ENCODE data around the gene TAX1BP3. TPM values are rescaled to one million over a fixed set of nuclear protein-coding genes. Genes with fewer than 3 reads are reported as not detected.
A peak's percentile ranks its signal among the peaks of the same experiment; 100 is the strongest.

Gene TAX1BP3
- total RNA-seq, 1 donor from 2014 or later: 238 TPM

- DNase-seq: no peak
Measured at GRCh38 chr17:3657874-3658783, 10.2 kb downstream of the TAX1BP3 start.

DNA sequence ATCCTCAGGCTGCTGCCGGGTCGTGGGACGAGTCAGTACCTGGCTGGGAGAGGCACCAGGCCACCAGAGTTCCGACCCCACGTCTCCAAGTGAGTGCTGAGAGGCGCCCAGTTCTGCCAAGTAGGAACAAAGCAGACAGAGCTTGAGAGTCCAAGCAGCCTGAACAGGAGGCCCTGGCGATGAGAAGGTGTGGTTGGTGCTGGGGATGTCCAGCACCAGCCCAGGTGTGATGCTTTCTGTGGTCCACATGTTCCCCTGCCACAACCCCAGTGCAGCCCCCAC is 10.8 kb downstream of the TAX1BP3 start:
- no peak for DNase-seq

DNA sequence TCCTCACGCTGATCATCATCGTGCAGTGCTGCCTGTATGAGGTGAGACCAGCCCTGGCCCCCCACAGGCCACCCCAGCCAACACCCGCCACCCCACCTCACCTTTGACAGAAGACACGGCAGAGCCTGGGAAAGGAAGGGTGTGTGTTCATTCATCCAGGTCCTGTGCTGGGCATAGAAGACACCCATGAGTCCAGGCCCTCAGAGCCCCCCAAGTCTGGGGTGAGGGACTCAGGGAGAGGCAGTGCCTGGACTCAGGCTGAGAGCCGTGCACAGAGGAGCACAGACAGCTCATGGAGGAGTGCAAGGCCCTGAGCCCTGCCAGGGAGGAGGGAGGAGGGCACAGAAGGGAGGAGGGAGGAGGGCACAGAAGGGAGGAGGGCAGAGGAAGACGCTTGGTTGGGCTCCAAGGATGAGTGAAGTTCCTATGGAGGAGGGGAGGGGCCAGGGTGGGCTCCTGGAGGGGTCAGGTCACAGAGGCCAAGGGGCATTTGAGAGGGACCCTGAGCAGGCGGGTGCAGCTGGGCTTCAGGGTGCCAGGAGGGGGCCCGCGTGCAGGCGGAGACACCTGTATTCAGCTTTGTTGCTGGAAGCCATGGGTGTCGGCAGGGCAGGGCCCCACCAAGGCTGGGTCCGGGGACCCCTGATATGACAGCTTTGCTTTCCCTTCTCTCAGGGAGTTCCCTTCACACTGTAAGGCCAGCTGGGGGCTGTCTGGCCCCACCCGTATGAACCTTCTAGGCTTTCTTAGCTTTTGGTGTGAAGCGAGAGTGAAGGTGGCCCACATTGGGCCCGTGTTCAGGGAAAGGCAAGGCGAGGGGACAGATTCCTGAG is 11.4 kb downstream of the TAX1BP3 start:
- DNase-seq: no peak

- DNase-seq: no peak
Measured at GRCh38 chr17:3656353-3656752, 12.0 kb downstream of the TAX1BP3 start.

GRCh38 chr17:3655766-3656165 is 12.6 kb downstream of the TAX1BP3 start:
- no peak for DNase-seq

- DNase-seq: peak; percentile 83
Measured at GRCh38 chr17:3647769-3648555, 20.4 kb downstream of the TAX1BP3 start.

GRCh38 chr17:3647251-3647650 is 21.1 kb downstream of the TAX1BP3 start:
- DNase-seq: no peak

GRCh38 chr17:3645310-3645709 is 23.1 kb downstream of the TAX1BP3 start:
- no peak for DNase-seq

- DNase-seq: no peak
Measured at GRCh38 chr17:3643889-3644349, 24.5 kb downstream of the TAX1BP3 start.

DNA sequence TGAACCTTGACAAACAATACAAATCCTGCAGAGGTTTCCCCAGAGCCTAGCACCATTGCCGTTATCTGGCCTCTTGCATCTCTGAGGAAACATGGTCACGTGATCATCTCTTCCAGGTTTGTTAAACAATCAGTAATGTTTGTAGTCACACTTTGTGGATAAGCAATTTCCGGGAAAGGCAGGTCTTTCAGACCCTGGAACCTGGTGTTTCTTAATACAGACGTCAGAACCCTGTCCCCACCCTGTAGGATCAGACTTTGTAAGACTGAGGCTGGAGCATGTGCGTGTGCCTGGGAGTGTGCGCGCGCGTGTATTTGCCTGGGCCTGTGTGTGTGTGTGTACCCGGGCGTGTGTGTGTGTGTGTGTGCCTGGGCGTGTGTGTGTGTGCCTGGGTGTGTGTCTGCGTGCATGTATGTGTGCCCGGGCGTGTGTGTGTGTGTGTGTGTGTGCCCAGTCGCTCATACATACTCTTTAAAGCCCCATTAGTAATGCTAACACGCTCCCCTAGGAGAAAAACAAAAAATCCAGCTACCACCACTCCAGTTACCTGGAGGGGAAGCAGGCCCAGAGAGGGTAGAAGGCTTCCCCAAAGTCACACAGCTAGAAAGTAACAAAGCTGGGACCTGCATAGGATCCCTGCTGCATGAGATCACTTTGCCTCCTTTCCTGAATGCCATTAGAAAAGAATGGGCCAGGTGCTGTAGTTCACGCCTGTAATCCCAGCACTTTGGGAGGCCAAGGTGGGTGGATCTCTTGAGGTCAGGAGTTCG is 26.5 kb downstream of the TAX1BP3 start:
- DNase-seq: no peak

DNA sequence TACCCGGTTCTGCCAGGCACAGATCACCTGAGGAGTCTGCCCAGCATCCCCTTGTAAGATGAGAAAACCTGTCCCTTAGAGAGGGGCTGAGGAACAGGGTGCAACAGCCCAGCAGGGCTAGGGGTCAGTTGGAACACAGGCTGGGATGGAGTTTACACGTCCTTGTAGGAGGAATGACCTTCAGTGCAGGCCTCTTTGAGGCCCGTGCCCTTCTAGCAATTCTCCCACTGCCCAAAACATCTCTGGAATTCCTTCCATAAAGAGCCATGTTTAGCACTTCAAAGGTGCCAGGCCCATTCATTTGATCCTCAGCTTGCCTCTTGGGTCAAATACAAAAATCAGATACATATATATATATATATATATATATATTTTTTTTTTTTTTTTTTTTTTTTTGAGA is 27.4 kb downstream of the TAX1BP3 start:
- DNase-seq: no peak

DNA sequence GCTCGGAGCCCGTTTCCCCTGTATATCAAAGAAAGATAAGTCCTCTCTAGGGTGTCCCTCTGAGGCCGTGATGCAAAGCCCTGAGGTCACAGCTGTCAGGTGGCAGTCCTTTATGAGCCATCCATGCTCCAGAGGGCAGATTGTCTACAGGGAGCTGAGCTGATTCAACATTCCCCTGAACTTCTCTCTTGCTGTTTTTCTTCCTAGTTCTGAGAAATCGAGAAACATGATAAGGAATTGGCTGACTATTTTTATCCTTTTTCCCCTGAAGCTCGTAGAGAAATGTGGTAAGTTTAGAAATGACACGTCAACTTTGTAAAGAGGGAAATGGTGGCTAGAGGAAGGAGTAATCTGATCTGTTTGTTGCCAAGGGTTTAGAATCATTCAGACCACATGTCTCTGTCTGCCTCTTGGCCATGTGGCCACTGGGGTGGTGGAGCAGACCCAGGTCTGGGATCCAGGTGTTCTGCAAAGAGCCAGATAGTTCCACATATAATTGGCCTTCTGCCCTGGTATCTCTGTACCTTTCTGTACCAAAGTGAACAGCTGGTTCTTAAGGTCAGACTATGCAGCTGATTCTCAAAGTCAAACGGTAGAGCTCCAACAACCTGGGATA is 28.3 kb downstream of the TAX1BP3 start:
- no peak for DNase-seq

GRCh38 chr17:3636908-3637373 is 31.4 kb downstream of the TAX1BP3 start:
- DNase-seq: peak; percentile 34

- DNase-seq: peak; percentile 97
Measured at GRCh38 chr17:3636154-3636907, 32.0 kb downstream of the TAX1BP3 start, which contains the start of the genes CTNS and SHPK. CTNS (plus strand) TSS chr17:3636760; CDS start chr17:3640207, 3,447 bp downstream. SHPK (minus strand) TSS chr17:3636250; CDS start chr17:3636219, 31 bp downstream.

GRCh38 chr17:3635474-3636153 is 32.8 kb downstream of the TAX1BP3 start:
- peak; percentile 27 for DNase-seq

DNA sequence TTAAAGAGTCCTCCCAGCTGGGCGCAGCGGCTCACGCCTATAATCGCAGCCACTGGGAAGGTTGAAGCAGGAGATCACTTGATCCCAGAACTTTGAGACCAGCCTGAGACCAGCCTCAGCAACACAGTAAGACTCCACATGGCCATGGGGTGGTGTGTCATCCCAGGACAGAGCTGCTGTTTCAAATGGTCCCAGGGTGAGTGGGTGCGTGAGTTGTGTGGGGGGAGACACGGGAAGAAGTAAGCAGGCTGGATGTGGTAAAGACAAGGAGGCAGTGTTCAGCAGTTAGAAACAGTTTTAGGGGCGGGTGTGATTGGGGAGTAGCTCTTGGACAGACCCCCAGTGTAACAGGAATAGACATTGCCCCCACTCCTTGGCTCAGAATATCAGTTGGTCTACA is 36.1 kb downstream of the TAX1BP3 start:
- no peak for DNase-seq

DNA sequence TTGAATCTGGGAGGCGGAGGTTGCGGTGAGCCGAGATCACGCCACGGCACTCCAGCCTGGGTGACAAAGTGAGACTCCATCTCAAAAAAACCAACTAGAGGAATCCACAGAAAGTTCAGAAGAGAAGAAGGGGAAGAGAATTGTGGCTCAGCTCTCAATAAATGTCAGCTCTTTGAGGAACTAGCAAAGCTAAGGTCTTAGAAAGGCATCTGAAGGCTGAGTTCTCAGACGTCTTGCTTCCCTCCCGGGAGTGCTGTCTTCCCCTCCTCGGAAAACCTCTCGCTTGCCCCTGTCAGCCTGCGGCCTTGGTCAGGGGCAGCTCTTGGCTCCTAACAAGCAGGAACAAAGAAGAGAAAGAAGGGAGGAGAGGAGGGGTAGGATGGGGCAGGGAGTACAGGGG is 37.6 kb downstream of the TAX1BP3 start:
- no peak for DNase-seq

DNA sequence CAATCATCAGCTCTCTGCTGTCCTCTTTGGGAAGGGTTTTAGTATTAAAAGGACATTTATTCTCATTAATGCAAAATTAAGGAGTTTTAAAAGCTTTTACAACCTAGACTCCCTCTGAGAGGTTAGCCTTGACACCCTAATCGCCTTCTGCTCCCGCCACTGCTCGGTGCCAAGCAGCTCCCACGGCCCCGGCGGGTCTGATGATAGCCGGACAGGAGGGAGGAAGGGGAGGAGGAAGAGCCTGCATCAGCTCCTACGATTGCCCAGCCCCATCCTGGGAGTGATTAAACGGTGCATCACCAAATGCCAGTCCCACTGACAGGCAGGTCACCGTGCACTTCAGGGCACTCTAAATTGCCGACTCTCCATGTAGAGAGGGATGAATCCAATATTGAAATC is 40.6 kb downstream of the TAX1BP3 start:
- DNase-seq: no peak

GRCh38 chr17:3626831-3627768 is 41.3 kb downstream of the TAX1BP3 start:
- peak; percentile 31 for DNase-seq
